PC-3 (cell line): Measurements from ENCODE around the gene TCEANC2. TPM values are rescaled to one million over a fixed set of nuclear protein-coding genes. Genes with fewer than 3 reads are reported as not detected.

ENCODE experiments used
- ATAC-seq: fragments of 200-7000 bp; cut with Tn5 transposase; 2 replicates; pipeline ENCODE4 v1.9.1; 2020; ENCODE audit warnings: mild to moderate bottlenecking, moderate library complexity
- BruUV-seq: library from RNA; stranded (reverse); fragments of 400-500 nt; replicated peaks from 2 replicates; lab custom pipeline; 2021; lab: Mats Ljungman, UMichigan
- CTCF ChIA-PET: fragments of 300-600 bp; sonication (Branson Sonifier 250); formaldehyde crosslinking; loops from one replicate; lab custom pipeline; 2022; ENCODE audit warnings: antibody characterized with exemption; lab: Charles Lee
- POLR2A ChIA-PET: fragments of 300-600 bp; sonication (Branson Sonifier 250); formaldehyde crosslinking; loops from one replicate; lab custom pipeline; 2022; ENCODE audit warnings: antibody characterized with exemption; ENCODE audit not compliant: unreplicated experiment; lab: Charles Lee
- DNase-seq: peaks from one replicate; pipeline ENCODE4 v3.0.0-alpha.2; 2015
- H2AFZ ChIP-seq: fragments of 300-600 bp; sonication (generic); 2 replicates; pipeline ENCODE4 v1.6.0; 2016; ENCODE audit warnings: antibody characterized with exemption, low read length
- H3F3A ChIP-seq: fragments of 300-600 bp; sonication (generic); one replicate; pipeline ENCODE4 v1.6.0; 2017; ENCODE audit warnings: antibody characterized with exemption, low read length, control low read depth, mild to moderate bottlenecking; ENCODE audit not compliant: unreplicated experiment
- H3K27ac ChIP-seq: fragments of 300-600 bp; sonication (generic); 2 replicates; pipeline ENCODE4 v1.5.1; 2016; ENCODE audit warnings: mild to moderate bottlenecking, low read length
- H3K27me3 ChIP-seq: fragments of 300-600 bp; sonication (generic); 2 replicates; pipeline ENCODE4 v1.6.1; 2016; ENCODE audit warnings: low read length, mixed read lengths
- H3K36me3 ChIP-seq: fragments of 300-600 bp; sonication (generic); 2 replicates; pipeline ENCODE4 v1.6.1; 2016; ENCODE audit warnings: low read depth, mixed run types, low read length, mixed read lengths
- H3K4me1 ChIP-seq: fragments of 300-600 bp; sonication (generic); 2 replicates; pipeline ENCODE4 v1.5.1; 2016; ENCODE audit warnings: low read length; ENCODE audit not compliant: insufficient read depth
- H3K4me2 ChIP-seq: fragments of 300-600 bp; sonication (generic); 2 replicates; pipeline ENCODE4 v1.6.0; 2016; ENCODE audit warnings: low read length
- H3K4me3 ChIP-seq: fragments of 300-600 bp; sonication (generic); 2 replicates; pipeline ENCODE4 v1.5.1; 2016; ENCODE audit warnings: mild to moderate bottlenecking, low read length, mixed read lengths
- H3K79me2 ChIP-seq: fragments of 300-600 bp; sonication (generic); 2 replicates; pipeline ENCODE4 v1.6.1; 2017; ENCODE audit warnings: low read length, mixed read lengths
- H3K9ac ChIP-seq: fragments of 300-600 bp; sonication (generic); 2 replicates; pipeline ENCODE4 v1.6.0; 2016; ENCODE audit warnings: mild to moderate bottlenecking, low read length
- H3K9me2 ChIP-seq: fragments of 300-600 bp; sonication (generic); replicated peaks from 2 replicates; pipeline ENCODE4 v1.6.1; 2016; ENCODE audit warnings: mixed run types, low read length, mixed read lengths
- H3K9me3 ChIP-seq: fragments of 300-600 bp; sonication (generic); 2 replicates; pipeline ENCODE4 v1.6.1; 2016; ENCODE audit warnings: low read length, mixed read lengths
- H4K20me1 ChIP-seq: fragments of 300-600 bp; sonication (generic); 2 replicates; pipeline ENCODE4 v1.6.1; 2016; ENCODE audit warnings: low read length, mixed read lengths
- CTCF ChIP-seq: fragments of 300-600 bp; sonication (generic); conservative IDR thresholded peaks from 2 replicates; pipeline ENCODE4 v1.5.1; 2017; ENCODE audit warnings: antibody characterized with exemption, low read depth, mild to moderate bottlenecking, low read length
- EZH2 ChIP-seq: fragments of 300-600 bp; sonication (generic); IDR thresholded peaks from one replicate; pipeline ENCODE4 v1.6.1; 2017; ENCODE audit warnings: antibody characterized with exemption, mild to moderate bottlenecking, low read length; ENCODE audit not compliant: unreplicated experiment
- EZH2phosphoT487 ChIP-seq: fragments of 300-600 bp; sonication (generic); IDR thresholded peaks from 2 replicates; pipeline ENCODE4 v1.6.1; 2018; ENCODE audit warnings: mild to moderate bottlenecking, antibody characterized with exemption, low read length, borderline replicate concordance
- intact Hi-C: fragments of 100-400 bp; cut with micrococcal nuclease; formaldehyde crosslinking; loops from 2 replicates; pipeline ENCODE4 v1.9.0; 2023
- total RNA-seq: library from RNA; depleted of rRNA; stranded (reverse); fragments of >200 nt; gene quantifications from 2 replicates; pipeline ENCODE4 v1.2.3, GENCODE V29; 2014

Gene TCEANC2
- total RNA-seq, 1 experiment from 2014 or later: 4.2 TPM

DNA sequence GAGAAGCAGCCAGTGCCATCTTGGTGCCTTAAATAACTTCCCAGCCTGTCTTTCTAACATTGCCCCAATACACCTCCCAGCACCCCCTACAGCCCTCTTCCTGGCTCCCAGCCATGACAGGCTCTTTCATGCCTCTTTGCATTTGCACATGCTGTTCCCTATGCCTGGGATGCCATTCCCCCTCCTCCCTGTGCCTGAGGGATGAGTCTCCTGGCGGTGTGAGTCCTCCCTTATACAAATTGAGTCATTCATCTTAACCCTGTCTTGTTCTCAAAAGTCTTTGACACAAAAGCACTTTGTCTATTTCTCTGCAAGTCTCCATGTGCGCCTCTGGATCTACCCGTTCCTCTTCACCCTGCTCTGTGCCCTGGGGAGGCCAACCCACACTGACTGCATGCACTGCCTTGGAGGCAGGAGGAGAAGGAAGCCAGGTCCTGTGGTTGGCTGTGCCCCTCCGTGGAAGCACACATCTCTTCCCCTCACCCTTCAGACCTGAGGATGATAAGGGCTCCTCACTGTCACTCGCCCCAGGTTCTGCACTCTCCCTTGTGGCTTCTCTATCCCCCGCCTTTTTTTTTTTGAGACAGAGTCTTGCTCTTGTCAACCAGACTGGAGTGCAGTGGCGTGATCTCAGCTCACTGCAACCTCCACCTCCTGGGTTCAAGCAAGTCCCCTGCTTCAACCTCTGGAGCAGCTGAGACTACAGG lies 74.3 kb downstream of the TCEANC2 start:
- no peaks in the 10 kb centered on the region for H3K79me2 ChIP-seq
- DNase-seq: no peak
- H3K27ac ChIP-seq: no peak overlapping the region
- no peak overlapping the region for H3K4me3 ChIP-seq
- H3K4me1 ChIP-seq: no peaks in the 10 kb centered on the region
- H3K9me2 ChIP-seq: no peaks in the 10 kb centered on the region
- H4K20me1 ChIP-seq: no peaks in the 10 kb centered on the region
- intact Hi-C loops: no loop called here
- no peaks in the 10 kb centered on the region for H3F3A ChIP-seq
- ATAC-seq: no peak
- BruUV-seq: no TSS peak
- H3K4me2 ChIP-seq: no peak overlapping the region
- H3K27me3 ChIP-seq: no peaks in the 10 kb centered on the region
- no peaks in the 10 kb centered on the region for H3K9me3 ChIP-seq
- ChIA-PET POLR2A (no interaction called here), CTCF (no interaction called here)
- no peak overlapping the region for H3K9ac ChIP-seq
- no peaks in the 10 kb centered on the region for H3K36me3 ChIP-seq
- TF ChIP-seq CTCF (no peak), EZH2 (no peak)
- no peak overlapping the region for H2AFZ ChIP-seq

DNA sequence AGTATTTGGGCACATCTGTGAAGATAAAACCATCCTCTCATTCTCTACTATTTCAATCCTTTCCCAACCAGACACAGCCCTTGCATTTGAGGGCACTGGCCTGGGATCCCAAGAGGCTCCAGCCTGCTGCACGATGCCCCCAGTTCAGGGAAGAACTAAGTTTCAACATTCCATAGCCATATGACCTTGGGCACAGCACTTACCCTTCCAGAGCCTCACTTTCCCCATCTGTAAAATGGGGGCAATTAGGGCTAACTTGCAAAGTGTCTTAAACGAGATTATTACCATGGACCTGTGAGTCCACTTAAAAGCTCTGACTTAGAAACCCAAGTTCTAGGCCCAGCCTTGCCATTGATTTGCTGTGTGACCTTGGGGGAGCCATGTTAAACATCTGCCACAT lies 76.5 kb downstream of the TCEANC2 start:
- H3K4me1 ChIP-seq: no peaks in the 10 kb centered on the region
- no peaks in the 10 kb centered on the region for H3K9me2 ChIP-seq
- no peaks in the 10 kb centered on the region for H4K20me1 ChIP-seq
- ChIA-PET CTCF (no interaction called here), POLR2A (no interaction called here)
- H3K79me2 ChIP-seq: no peaks in the 10 kb centered on the region
- BruUV-seq: no TSS peak
- no peaks in the 10 kb centered on the region for H3F3A ChIP-seq
- H3K36me3 ChIP-seq: no peaks in the 10 kb centered on the region
- TF ChIP-seq CTCF (no peak), EZH2 (no peak), EZH2phosphoT487 (no peak)
- H3K27ac ChIP-seq: no peak overlapping the region
- H3K9ac ChIP-seq: no peak overlapping the region
- H3K9me3 ChIP-seq: no peaks in the 10 kb centered on the region
- H3K4me2 ChIP-seq: no peak overlapping the region
- no peaks in the 10 kb centered on the region for H3K27me3 ChIP-seq
- intact Hi-C loops: no loop called here
- no peak for DNase-seq
- no peak overlapping the region for H2AFZ ChIP-seq
- ATAC-seq: no peak
- no peak overlapping the region for H3K4me3 ChIP-seq

- no peak overlapping the region for H3K4me3 ChIP-seq
- H3K79me2 ChIP-seq: no peaks in the 10 kb centered on the region
- intact Hi-C loops: no loop called here
- ChIA-PET POLR2A (no interaction called here), CTCF (no interaction called here)
- no peak for DNase-seq
- no peaks in the 10 kb centered on the region for H3K9me3 ChIP-seq
- BruUV-seq: no TSS peak
- no peaks in the 10 kb centered on the region for H3K36me3 ChIP-seq
- H3K27ac ChIP-seq: no peak overlapping the region
- no peaks in the 10 kb centered on the region for H3K9me2 ChIP-seq
- ATAC-seq: no peak
- H4K20me1 ChIP-seq: no peaks in the 10 kb centered on the region
- TF ChIP-seq EZH2 (no peak), CTCF (no peak), EZH2phosphoT487 (no peak)
- no peak overlapping the region for H3K4me2 ChIP-seq
- no peak overlapping the region for H2AFZ ChIP-seq
- no peaks in the 10 kb centered on the region for H3F3A ChIP-seq
- H3K27me3 ChIP-seq: no peaks in the 10 kb centered on the region
- no peak overlapping the region for H3K9ac ChIP-seq
- H3K4me1 ChIP-seq: no peaks in the 10 kb centered on the region
Measured at GRCh38 chr1:54131419-54131818, 78.0 kb downstream of the TCEANC2 start.
